Neutrophil (primary cell): ENCODE data around the gene TGM2.

Experiments used
- H3K27ac ChIP-seq: fragments of 200-600 bp; sonication (generic); 2 replicates; pipeline ENCODE4 v1.5.1; 2016; ENCODE audit warnings: mild to moderate bottlenecking, moderate library complexity
- H3K27me3 ChIP-seq: fragments of 200-600 bp; sonication (generic); 2 replicates; pipeline ENCODE4 v1.6.0; 2016; ENCODE audit warnings: mild to moderate bottlenecking
- H3K36me3 ChIP-seq: fragments of 200-600 bp; sonication (generic); 2 replicates; pipeline ENCODE4 v1.5.1; 2017
- H3K4me1 ChIP-seq, 2 experiments: fragments of 200-600 bp in 1 of 2; sonication (generic) in 1 of 2; 1 replicate in 1 of 2; 2 replicates in 1 of 2; pipeline versions ENCODE4 v1.5.1 to v1.6.1; 2013 to 2016; ENCODE audit warnings: low read depth in 1 of 2, low read length in 1 of 2, mild to moderate bottlenecking in 1 of 2, moderate library complexity in 1 of 2; ENCODE audit not compliant: control insufficient read depth in 1 of 2, insufficient read depth in 1 of 2
- H3K4me3 ChIP-seq, 2 experiments: fragments of 200-600 bp in 1 of 2; sonication (generic) in 1 of 2; 1 replicate in 1 of 2; 2 replicates in 1 of 2; pipeline ENCODE4 v1.5.1; 2013 to 2016; ENCODE audit warnings: low read depth in 1 of 2, low read length in 1 of 2, mild to moderate bottlenecking in 1 of 2, moderate library complexity in 1 of 2
- H3K9me3 ChIP-seq: fragments of 200-600 bp; sonication (generic); 2 replicates; pipeline ENCODE4 v1.5.1; 2016
- TF ChIP-seq, protein P1 (sequence below): fragments of 200-600 bp; sonication (generic); IDR thresholded peaks from 2 replicates; pipeline ENCODE4 v1.5.1; 2016; ENCODE audit warnings: antibody characterized with exemption

The TGM2 gene

GRCh38 chr20:38194971-38195504 is 30.0 kb upstream of the TGM2 start:
- H3K4me3 ChIP-seq: no peak overlapping the region
- no peaks in the 10 kb centered on the region for H3K36me3 ChIP-seq
- peak overlapping the region; percentile 91 for H3K27ac ChIP-seq
- no peaks in the 10 kb centered on the region for H3K9me3 ChIP-seq
- TF ChIP-seq, protein P1, sequence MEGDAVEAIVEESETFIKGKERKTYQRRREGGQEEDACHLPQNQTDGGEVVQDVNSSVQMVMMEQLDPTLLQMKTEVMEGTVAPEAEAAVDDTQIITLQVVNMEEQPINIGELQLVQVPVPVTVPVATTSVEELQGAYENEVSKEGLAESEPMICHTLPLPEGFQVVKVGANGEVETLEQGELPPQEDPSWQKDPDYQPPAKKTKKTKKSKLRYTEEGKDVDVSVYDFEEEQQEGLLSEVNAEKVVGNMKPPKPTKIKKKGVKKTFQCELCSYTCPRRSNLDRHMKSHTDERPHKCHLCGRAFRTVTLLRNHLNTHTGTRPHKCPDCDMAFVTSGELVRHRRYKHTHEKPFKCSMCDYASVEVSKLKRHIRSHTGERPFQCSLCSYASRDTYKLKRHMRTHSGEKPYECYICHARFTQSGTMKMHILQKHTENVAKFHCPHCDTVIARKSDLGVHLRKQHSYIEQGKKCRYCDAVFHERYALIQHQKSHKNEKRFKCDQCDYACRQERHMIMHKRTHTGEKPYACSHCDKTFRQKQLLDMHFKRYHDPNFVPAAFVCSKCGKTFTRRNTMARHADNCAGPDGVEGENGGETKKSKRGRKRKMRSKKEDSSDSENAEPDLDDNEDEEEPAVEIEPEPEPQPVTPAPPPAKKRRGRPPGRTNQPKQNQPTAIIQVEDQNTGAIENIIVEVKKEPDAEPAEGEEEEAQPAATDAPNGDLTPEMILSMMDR: no peak
- H3K4me1 ChIP-seq: peaks cover 59 to 65% of the 10 kb centered on the region in 2 experiments
- no peaks in the 10 kb centered on the region for H3K27me3 ChIP-seq

DNA sequence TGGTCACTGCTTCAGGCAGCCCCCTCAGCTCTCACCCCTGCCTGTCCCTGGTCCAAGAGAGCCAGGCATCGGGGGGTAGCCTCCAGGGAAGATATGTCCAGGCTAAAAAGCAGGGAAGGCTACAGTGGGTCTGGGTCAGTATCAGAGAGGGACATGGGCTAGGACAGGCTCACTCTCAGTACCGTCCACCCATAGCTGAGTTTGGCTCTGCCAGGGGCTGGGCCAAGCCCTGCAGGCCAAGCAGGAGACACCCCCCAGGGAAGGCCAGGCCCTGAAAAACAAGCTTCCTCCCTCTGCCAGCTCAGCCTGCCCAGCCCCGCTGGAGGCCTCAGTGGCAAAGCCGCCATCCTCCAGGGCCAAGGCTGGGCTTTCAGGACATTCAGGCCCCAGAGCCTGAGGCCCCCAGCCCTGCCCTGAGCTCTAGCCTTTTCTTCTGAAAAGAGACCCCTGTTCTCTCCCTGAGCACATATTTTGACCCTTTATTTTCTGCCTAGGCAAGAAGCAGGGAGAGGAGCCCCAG is 28.6 kb upstream of the TGM2 start:
- Histone ChIP-seq H3K4me3 (no peak overlapping the region), H3K36me3 (no peaks in the 10 kb centered on the region), H3K27me3 (no peaks in the 10 kb centered on the region), H3K4me1 (peaks cover 56 to 59% of the 10 kb centered on the region in 2 experiments), H3K27ac (no peak overlapping the region), H3K9me3 (no peaks in the 10 kb centered on the region)
- TF ChIP-seq, protein P1: no peak

- Histone ChIP-seq H3K36me3 (no peaks in the 10 kb centered on the region), H3K9me3 (no peaks in the 10 kb centered on the region), H3K4me3 (no peak overlapping the region), H3K27ac (peak overlapping the region; percentile 29), H3K4me1 (peaks cover 50 to 54% of the 10 kb centered on the region in 2 experiments), H3K27me3 (no peaks in the 10 kb centered on the region)
- TF ChIP-seq, protein P1: no peak
Measured at GRCh38 chr20:38192323-38192885, 27.3 kb upstream of the TGM2 start.

DNA sequence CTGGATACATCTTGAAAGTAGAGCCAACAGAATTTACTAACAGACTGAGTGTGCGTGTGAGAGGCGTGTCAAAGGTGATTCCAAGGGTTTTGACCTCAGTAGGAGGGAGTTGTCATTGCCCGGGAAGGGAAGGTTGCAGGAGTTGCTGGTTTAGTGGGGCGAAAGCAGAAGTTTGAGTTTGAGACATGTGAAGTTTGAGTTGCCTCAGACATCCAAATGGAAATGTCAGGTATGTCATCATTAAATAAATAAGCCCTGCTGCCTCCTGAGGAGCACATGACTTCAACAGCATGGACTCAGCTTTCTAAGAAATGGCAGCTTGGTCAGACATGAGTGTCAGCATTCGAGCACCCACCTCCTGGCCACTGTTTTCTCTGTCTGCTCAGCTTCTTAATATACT is 26.6 kb upstream of the TGM2 start:
- Histone ChIP-seq H3K27me3 (no peaks in the 10 kb centered on the region), H3K27ac (peak overlapping the region; percentile 29), H3K4me1 (peaks cover 48 to 54% of the 10 kb centered on the region in 2 experiments), H3K9me3 (no peaks in the 10 kb centered on the region), H3K36me3 (no peaks in the 10 kb centered on the region), H3K4me3 (no peak overlapping the region)
- TF ChIP-seq, protein P1: no peak

DNA sequence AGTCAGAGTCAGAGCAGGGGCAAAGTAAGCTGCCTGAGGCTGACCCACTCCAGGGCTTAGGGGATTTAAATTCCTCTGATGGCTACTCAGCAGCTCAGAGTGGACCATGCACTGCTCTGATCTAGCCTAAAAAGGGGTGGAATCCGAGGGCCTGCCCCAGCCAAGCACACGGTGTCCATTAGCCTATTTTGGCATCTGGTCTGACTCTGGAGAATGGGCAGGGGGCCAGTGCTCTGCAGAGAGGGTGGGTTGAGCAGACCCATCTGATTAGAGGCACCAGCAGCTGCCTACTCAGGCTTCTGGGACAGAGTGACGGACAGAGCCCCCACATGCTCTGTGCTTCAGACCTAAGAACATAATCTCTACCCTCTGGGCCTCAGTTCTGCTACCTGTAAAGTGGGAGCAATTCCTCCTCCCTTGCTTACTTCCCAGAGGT is 25.9 kb upstream of the TGM2 start:
- Histone ChIP-seq H3K27me3 (no peaks in the 10 kb centered on the region), H3K9me3 (no peaks in the 10 kb centered on the region), H3K36me3 (no peaks in the 10 kb centered on the region), H3K4me1 (peaks cover 41 to 48% of the 10 kb centered on the region in 2 experiments), H3K27ac (peak overlapping the region; percentile 29), H3K4me3 (no peak overlapping the region)
- TF ChIP-seq, protein P1: no peak
